C4-2B (cell line): ENCODE results near the gene ANKRD33.

Source experiments
- ZFX ChIP-seq: fragments of 450-650 bp; IDR thresholded peaks from 2 replicates; pipeline ENCODE4 v1.6.1; 2017
- TF ChIP-seq, protein P1 (sequence below): fragments of 450-650 bp; conservative IDR thresholded peaks from 2 replicates; pipeline ENCODE4 v1.5.1; 2017; ENCODE audit warnings: mild to moderate bottlenecking

- TF ChIP-seq, protein P1, sequence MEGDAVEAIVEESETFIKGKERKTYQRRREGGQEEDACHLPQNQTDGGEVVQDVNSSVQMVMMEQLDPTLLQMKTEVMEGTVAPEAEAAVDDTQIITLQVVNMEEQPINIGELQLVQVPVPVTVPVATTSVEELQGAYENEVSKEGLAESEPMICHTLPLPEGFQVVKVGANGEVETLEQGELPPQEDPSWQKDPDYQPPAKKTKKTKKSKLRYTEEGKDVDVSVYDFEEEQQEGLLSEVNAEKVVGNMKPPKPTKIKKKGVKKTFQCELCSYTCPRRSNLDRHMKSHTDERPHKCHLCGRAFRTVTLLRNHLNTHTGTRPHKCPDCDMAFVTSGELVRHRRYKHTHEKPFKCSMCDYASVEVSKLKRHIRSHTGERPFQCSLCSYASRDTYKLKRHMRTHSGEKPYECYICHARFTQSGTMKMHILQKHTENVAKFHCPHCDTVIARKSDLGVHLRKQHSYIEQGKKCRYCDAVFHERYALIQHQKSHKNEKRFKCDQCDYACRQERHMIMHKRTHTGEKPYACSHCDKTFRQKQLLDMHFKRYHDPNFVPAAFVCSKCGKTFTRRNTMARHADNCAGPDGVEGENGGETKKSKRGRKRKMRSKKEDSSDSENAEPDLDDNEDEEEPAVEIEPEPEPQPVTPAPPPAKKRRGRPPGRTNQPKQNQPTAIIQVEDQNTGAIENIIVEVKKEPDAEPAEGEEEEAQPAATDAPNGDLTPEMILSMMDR: no peak
- no peak for TF ChIP-seq ZFX
Observed at GRCh38 chr12:51937926-51938325, 50.0 kb downstream of the ANKRD33 start.
